Activated B cell treated with CpG ODN at 0.5 μM for 24 hours (primary cell): ENCODE results near the gene USH2A. TPM values are rescaled to one million over a fixed set of nuclear protein-coding genes. Genes with fewer than 3 reads are reported as not detected.

Source experiments
- ATAC-seq: fragments of 200-7000 bp; cut with Tn5 transposase; one replicate; pipeline ENCODE4 v1.10.0; 2021; ENCODE audit warnings: low read depth, mild to moderate bottlenecking, moderate library complexity
- CTCF ChIA-PET: fragments of 350-600 bp; sonication (Branson Sonifier 250); formaldehyde crosslinking; loops from one replicate; lab custom pipeline; 2021; ENCODE audit warnings: antibody characterized with exemption; lab: Charles Lee
- POLR2A ChIA-PET: fragments of 350-600 bp; sonication (Branson Sonifier 250); formaldehyde crosslinking; loops from one replicate; lab custom pipeline; 2021; ENCODE audit warnings: antibody characterized with exemption; lab: Charles Lee
- DNase-seq: peaks from one replicate; pipeline ENCODE4 v3.0.0; 2022
- H3K27ac Mint-ChIP-seq: one replicate; pipeline ENCODE4 v1.8.0; 2020; ENCODE audit warnings: mixed read lengths
- H3K27me3 Mint-ChIP-seq: one replicate; pipeline ENCODE4 v1.8.0; 2021; ENCODE audit warnings: mixed read lengths
- H3K36me3 Mint-ChIP-seq: one replicate; pipeline ENCODE4 v1.8.0; 2021; ENCODE audit warnings: low read depth, mixed read lengths
- H3K4me1 Mint-ChIP-seq: one replicate; pipeline ENCODE4 v1.8.0; 2021; ENCODE audit warnings: mixed read lengths
- H3K4me3 Mint-ChIP-seq: one replicate; pipeline ENCODE4 v1.8.0; 2020; ENCODE audit warnings: mild to moderate bottlenecking, mixed read lengths
- H3K9me3 Mint-ChIP-seq: one replicate; pipeline ENCODE4 v1.8.0; 2020; ENCODE audit warnings: mixed read lengths
- intact Hi-C: fragments of 100-400 bp; cut with micrococcal nuclease; formaldehyde crosslinking; loops from one replicate; pipeline ENCODE4 v1.15.1; 2024
- total RNA-seq: library from RNA; stranded (reverse); gene quantifications from 2 replicates; pipeline ENCODE4 v1.2.3, GENCODE V29; 2022
- TF ChIP-seq, protein P1 (sequence below): fragments of 200-600 bp; IDR thresholded peaks from one replicate; pipeline ENCODE4 v1.8.0; 2022; ENCODE audit warnings: antibody characterized with exemption, mild to moderate bottlenecking

USH2A gene
- total RNA-seq, 1 donor from 2014 or later = not detected

- intact Hi-C loops = no loop called here
- ChIA-PET POLR2A (no interaction called here), CTCF (no interaction called here)
- no peak for DNase-seq
- TF ChIP-seq, protein P1, sequence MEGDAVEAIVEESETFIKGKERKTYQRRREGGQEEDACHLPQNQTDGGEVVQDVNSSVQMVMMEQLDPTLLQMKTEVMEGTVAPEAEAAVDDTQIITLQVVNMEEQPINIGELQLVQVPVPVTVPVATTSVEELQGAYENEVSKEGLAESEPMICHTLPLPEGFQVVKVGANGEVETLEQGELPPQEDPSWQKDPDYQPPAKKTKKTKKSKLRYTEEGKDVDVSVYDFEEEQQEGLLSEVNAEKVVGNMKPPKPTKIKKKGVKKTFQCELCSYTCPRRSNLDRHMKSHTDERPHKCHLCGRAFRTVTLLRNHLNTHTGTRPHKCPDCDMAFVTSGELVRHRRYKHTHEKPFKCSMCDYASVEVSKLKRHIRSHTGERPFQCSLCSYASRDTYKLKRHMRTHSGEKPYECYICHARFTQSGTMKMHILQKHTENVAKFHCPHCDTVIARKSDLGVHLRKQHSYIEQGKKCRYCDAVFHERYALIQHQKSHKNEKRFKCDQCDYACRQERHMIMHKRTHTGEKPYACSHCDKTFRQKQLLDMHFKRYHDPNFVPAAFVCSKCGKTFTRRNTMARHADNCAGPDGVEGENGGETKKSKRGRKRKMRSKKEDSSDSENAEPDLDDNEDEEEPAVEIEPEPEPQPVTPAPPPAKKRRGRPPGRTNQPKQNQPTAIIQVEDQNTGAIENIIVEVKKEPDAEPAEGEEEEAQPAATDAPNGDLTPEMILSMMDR = no peak
- peaks cover 9% of the 10 kb centered on the region for H3K9me3 Mint-ChIP-seq
- no peak overlapping the region for H3K4me3 Mint-ChIP-seq
- no peaks in the 10 kb centered on the region for H3K36me3 Mint-ChIP-seq
- no peak for ATAC-seq
- no peaks in the 10 kb centered on the region for H3K27me3 Mint-ChIP-seq
- no peak overlapping the region for H3K27ac Mint-ChIP-seq
- H3K4me1 Mint-ChIP-seq = no peaks in the 10 kb centered on the region
Measured at GRCh38 chr1:215731699-215732098, 691.5 kb downstream of the USH2A start.

DNA sequence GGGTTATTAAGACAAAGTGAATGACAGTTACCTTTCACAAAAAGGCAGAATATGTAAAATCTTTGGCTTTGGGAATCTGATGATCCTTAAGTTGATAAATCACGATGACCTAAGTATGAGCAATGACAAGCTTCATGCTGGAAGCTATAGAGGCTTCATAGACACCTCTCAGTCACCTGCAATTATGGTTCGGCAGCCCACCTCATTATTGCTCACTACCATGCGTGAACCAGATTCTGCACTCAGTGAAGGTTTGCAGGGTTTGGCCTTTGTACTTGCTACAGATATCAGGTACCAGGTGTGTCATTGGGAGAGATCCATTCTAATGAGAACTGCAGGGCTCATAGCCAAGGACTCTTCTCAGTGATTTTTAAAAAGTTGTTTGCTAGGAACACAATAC lies 692.6 kb downstream of the USH2A start:
- CTCF ChIA-PET = no interaction called here
- ATAC-seq (no peak), DNase-seq (no peak)
- TF ChIP-seq, protein P1 = no peak
- POLR2A ChIA-PET = no interaction called here
- no peak overlapping the region for H3K27ac Mint-ChIP-seq
- intact Hi-C loops = no loop called here
- no peak overlapping the region for H3K4me3 Mint-ChIP-seq
- no peaks in the 10 kb centered on the region for H3K36me3 Mint-ChIP-seq
- no peaks in the 10 kb centered on the region for H3K27me3 Mint-ChIP-seq
- H3K4me1 Mint-ChIP-seq = no peaks in the 10 kb centered on the region
- peaks cover 9% of the 10 kb centered on the region for H3K9me3 Mint-ChIP-seq

GRCh38 chr1:215728169-215728568 lies 695.1 kb downstream of the USH2A start:
- intact Hi-C loops = no loop called here
- no peaks in the 10 kb centered on the region for H3K9me3 Mint-ChIP-seq
- POLR2A ChIA-PET = no interaction called here
- DNase-seq = no peak
- no peak for ATAC-seq
- TF ChIP-seq, protein P1 = no peak
- no peaks in the 10 kb centered on the region for H3K4me1 Mint-ChIP-seq
- no peak overlapping the region for H3K4me3 Mint-ChIP-seq
- H3K27me3 Mint-ChIP-seq = no peaks in the 10 kb centered on the region
- H3K36me3 Mint-ChIP-seq = no peaks in the 10 kb centered on the region
- CTCF ChIA-PET = no interaction called here
- H3K27ac Mint-ChIP-seq = no peak overlapping the region

DNA sequence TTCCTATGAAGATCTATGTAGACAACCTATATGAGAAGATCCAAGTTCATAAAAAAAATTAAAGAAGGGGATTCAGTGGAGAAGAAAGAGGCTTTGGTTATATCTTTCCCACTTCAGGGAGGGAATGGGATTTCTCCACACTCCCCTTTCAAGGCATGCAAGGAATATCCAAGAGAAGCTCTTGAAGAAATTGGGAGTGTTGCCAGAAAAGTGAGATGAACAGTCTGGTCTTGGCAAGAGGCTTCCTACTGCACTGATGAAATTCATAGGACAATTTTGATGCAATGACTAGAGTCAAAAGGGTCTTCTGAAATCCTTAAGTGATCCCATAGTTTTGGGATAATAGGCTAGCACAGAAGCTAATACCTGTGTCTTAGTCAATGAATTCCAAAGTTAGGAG lies 703.1 kb downstream of the USH2A start:
- Mint-ChIP-seq H3K36me3 (no peaks in the 10 kb centered on the region), H3K4me3 (no peak overlapping the region), H3K27ac (no peak overlapping the region), H3K9me3 (no peaks in the 10 kb centered on the region), H3K4me1 (no peaks in the 10 kb centered on the region), H3K27me3 (no peaks in the 10 kb centered on the region)
- intact Hi-C loops = no loop called here
- TF ChIP-seq, protein P1 = no peak
- ChIA-PET POLR2A (no interaction called here), CTCF (no interaction called here)
- DNase-seq (no peak), ATAC-seq (no peak)

DNA sequence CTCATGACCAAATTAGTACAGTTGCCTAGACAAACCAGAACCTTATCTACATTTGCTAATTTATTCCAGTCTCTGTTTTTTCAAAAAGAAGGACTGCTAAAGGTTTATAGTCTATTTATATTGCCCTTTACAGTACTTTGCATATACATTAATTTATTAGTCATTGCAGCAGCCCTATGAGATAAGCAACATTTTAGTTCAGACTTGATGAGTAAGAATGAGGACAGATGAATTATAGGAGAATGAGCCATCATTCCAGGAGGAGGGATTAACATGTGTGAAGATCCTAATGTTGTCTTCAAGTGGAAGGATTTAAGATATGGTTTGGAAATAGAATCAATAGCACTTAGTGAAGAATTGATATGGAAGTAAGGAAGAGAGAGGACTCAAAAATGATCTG lies 703.7 kb downstream of the USH2A start:
- no peak for ATAC-seq
- no peaks in the 10 kb centered on the region for H3K4me1 Mint-ChIP-seq
- H3K36me3 Mint-ChIP-seq = no peaks in the 10 kb centered on the region
- H3K27ac Mint-ChIP-seq = no peak overlapping the region
- H3K27me3 Mint-ChIP-seq = no peaks in the 10 kb centered on the region
- ChIA-PET CTCF (no interaction called here), POLR2A (no interaction called here)
- intact Hi-C loops = no loop called here
- no peak for DNase-seq
- TF ChIP-seq, protein P1 = no peak
- no peaks in the 10 kb centered on the region for H3K9me3 Mint-ChIP-seq
- H3K4me3 Mint-ChIP-seq = no peak overlapping the region
